ENCODE data around the gene PAX5. TPM values are rescaled to one million over a fixed set of nuclear protein-coding genes. Genes with fewer than 3 reads are reported as not detected.

PAX5 gene
- total RNA-seq, 2 experiments from 2014 or later: 62.5 to 141 TPM

- Histone ChIP-seq H4K20me1 (ENCODE audit: insufficient read depth, low read length) (no peaks in the 10 kb centered on the region), H3K9me3 (ENCODE audit: low read length) (no peaks in the 10 kb centered on the region), H3K27ac (ENCODE audit: low read depth, low read length, poor library complexity, severe bottlenecking) (no peak overlapping the region), H3K79me2 (ENCODE audit: insufficient read depth, low read depth, low read length) (no peaks in the 10 kb centered on the region), H2AFZ (ENCODE audit: low read length) (no peak overlapping the region), H3K4me2 (ENCODE audit: low read length) (no peak overlapping the region), H3K4me1 (ENCODE audit: insufficient read depth, low read length, poor library complexity, severe bottlenecking) (no peaks in the 10 kb centered on the region), H3K36me3 (ENCODE audit: insufficient read depth, low read length) (peaks cover 99% of the 10 kb centered on the region), H3K4me3 (ENCODE audit: low read depth, low read length, poor library complexity, severe bottlenecking) (no peak overlapping the region), H3K9me2 (ENCODE audit: insufficient read depth, low read length) (no peaks in the 10 kb centered on the region)
- no TSS peak for BruUV-seq (replicated peaks)
- intact Hi-C loops (cut with micrococcal nuclease; ENCODE audit: unreplicated experiment): no loop called here
- CTCF ChIA-PET (ENCODE audit: unreplicated experiment): no interaction called here
- TF ChIP-seq, protein P1, sequence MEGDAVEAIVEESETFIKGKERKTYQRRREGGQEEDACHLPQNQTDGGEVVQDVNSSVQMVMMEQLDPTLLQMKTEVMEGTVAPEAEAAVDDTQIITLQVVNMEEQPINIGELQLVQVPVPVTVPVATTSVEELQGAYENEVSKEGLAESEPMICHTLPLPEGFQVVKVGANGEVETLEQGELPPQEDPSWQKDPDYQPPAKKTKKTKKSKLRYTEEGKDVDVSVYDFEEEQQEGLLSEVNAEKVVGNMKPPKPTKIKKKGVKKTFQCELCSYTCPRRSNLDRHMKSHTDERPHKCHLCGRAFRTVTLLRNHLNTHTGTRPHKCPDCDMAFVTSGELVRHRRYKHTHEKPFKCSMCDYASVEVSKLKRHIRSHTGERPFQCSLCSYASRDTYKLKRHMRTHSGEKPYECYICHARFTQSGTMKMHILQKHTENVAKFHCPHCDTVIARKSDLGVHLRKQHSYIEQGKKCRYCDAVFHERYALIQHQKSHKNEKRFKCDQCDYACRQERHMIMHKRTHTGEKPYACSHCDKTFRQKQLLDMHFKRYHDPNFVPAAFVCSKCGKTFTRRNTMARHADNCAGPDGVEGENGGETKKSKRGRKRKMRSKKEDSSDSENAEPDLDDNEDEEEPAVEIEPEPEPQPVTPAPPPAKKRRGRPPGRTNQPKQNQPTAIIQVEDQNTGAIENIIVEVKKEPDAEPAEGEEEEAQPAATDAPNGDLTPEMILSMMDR (conservative IDR thresholded peaks at IDR 0.05; ENCODE audit: low read length): no peak
- POLR2A ChIA-PET: interaction anchor here (0.7 kb wide), 1 partner anchor 9 kb away, joined by 4 read pairs; no protein-coding TSS in a partner anchor
- no peak for DNase-seq (ENCODE audit: low spot score)
Measured at GRCh38 chr9:36900856-36901220, 133.2 kb downstream of the PAX5 start.

GRCh38 chr9:36900136-36900855 is 133.8 kb downstream of the PAX5 start:
- CTCF ChIA-PET (ENCODE audit: unreplicated experiment): no interaction called here
- no peak for DNase-seq (ENCODE audit: low spot score)
- intact Hi-C loops (cut with micrococcal nuclease; ENCODE audit: unreplicated experiment): no loop called here
- Histone ChIP-seq H2AFZ (ENCODE audit: low read length) (no peak overlapping the region), H3K4me3 (ENCODE audit: low read depth, low read length, poor library complexity, severe bottlenecking) (no peak overlapping the region), H4K20me1 (ENCODE audit: insufficient read depth, low read length) (no peaks in the 10 kb centered on the region), H3K27ac (ENCODE audit: low read depth, low read length, poor library complexity, severe bottlenecking) (no peak overlapping the region), H3K4me1 (ENCODE audit: insufficient read depth, low read length, poor library complexity, severe bottlenecking) (no peaks in the 10 kb centered on the region), H3K36me3 (ENCODE audit: insufficient read depth, low read length) (peaks cover 99% of the 10 kb centered on the region), H3K79me2 (ENCODE audit: insufficient read depth, low read depth, low read length) (no peaks in the 10 kb centered on the region), H3K9me2 (ENCODE audit: insufficient read depth, low read length) (no peaks in the 10 kb centered on the region), H3K4me2 (ENCODE audit: low read length) (no peak overlapping the region), H3K9me3 (ENCODE audit: low read length) (no peaks in the 10 kb centered on the region)
- TF ChIP-seq, protein P1 (conservative IDR thresholded peaks at IDR 0.05; ENCODE audit: low read length): no peak
- TF ChIP-seq EZH2phosphoT487 (IDR thresholded peaks at IDR 0.05; ENCODE audit: borderline replicate concordance, low read depth, low read length): no peak
- no TSS peak for BruUV-seq (replicated peaks)
- POLR2A ChIA-PET: interaction anchor here (0.7 kb wide), 1 partner anchor 9 kb away, joined by 4 read pairs; no protein-coding TSS in a partner anchor

DNA sequence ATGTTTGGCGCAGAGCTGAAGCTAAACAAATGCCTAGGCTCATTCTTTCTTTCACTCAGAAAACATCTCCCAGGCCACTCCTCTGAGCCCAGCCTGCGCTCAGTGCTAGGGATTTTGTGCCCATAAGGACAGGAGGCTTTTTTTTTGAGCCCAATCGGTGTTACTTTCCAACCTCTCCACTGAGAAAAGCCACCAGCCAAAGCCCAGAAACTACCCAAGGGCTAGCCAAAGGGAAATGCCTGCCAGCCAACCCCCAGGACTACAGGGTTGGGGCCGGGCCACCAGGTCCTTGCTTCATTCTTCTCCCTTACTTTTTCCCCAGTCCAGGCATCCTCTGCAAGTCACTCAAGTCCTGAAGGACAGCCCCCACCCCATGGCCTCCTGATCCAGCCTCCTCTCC is 134.7 kb downstream of the PAX5 start:
- intact Hi-C loops (cut with micrococcal nuclease; ENCODE audit: unreplicated experiment): no loop called here
- H2AFZ ChIP-seq (ENCODE audit: low read length): no peak overlapping the region
- H3K4me2 ChIP-seq (ENCODE audit: low read length): no peak overlapping the region
- TF ChIP-seq, protein P1 (conservative IDR thresholded peaks at IDR 0.05; ENCODE audit: low read length): no peak
- TF ChIP-seq EZH2phosphoT487 (IDR thresholded peaks at IDR 0.05; ENCODE audit: borderline replicate concordance, low read depth, low read length): no peak
- no peaks in the 10 kb centered on the region for H3K4me1 ChIP-seq (ENCODE audit: insufficient read depth, low read length, poor library complexity, severe bottlenecking)
- no peaks in the 10 kb centered on the region for H3K9me3 ChIP-seq (ENCODE audit: low read length)
- no peaks in the 10 kb centered on the region for H3K9me2 ChIP-seq (ENCODE audit: insufficient read depth, low read length)
- peaks cover 99% of the 10 kb centered on the region for H3K36me3 ChIP-seq (ENCODE audit: insufficient read depth, low read length)
- POLR2A ChIA-PET: no interaction called here
- H3K4me3 ChIP-seq (ENCODE audit: low read depth, low read length, poor library complexity, severe bottlenecking): no peak overlapping the region
- CTCF ChIA-PET (ENCODE audit: unreplicated experiment): no interaction called here
- no peaks in the 10 kb centered on the region for H4K20me1 ChIP-seq (ENCODE audit: insufficient read depth, low read length)
- H3K79me2 ChIP-seq (ENCODE audit: insufficient read depth, low read depth, low read length): no peaks in the 10 kb centered on the region
- no peak overlapping the region for H3K27ac ChIP-seq (ENCODE audit: low read depth, low read length, poor library complexity, severe bottlenecking)
- no peak for DNase-seq (ENCODE audit: low spot score)
- BruUV-seq (replicated peaks): no TSS peak
